Mucosa of gallbladder (tissue), 1 donor: ENCODE measurements around the gene BDKRB2. TPM values are rescaled to one million over a fixed set of nuclear protein-coding genes. Genes with fewer than 3 reads are reported as not detected.

ENCODE experiments used
- DNase-seq: peaks from one replicate; pipeline ENCODE4 v3.0.0-alpha.2; 2020; ENCODE audit warnings: low spot score
- total RNA-seq: library from RNA; stranded (reverse); gene quantifications from one replicate; pipeline ENCODE4 v1.2.1, GENCODE V29; 2021
- donor health status: DM: no; HTN: no; CAD: no.

BDKRB2 gene
- total RNA-seq, 1 donor from 2014 or later: 14.5 TPM

DNA sequence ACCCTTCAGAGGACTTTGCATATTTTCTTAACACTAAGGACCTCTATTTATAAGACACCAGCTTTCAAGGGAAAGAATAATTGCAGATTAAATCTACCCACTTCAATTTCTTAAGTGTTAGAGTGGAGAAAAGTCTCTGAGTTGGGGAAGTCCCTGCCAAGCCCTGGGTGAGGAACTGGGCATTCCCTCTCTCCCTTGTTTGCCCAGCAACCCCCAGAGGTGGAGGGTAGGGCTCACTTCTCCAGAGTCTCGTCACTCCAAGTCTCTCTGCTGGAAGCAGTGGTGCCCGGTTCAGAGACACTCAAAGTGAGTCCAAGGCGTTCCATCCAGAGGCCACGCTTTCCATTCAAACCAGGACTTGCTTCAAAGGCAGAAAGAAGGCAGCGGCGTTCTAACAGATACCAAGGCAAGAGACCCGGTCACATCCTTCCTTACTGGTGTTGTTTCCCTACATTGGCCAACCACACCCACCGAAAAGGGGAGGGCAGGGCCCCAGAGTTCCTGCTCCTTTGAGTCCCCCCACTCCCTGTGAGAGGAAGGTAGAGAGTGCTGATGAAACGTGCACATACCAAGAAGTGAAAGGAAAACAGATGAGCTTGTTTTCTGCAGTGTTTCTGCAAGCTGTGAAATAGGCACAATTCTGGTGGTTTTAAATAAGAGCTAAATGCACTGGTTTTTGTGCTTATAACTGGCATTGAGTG, 6.1 kb upstream of the BDKRB2 start:
- no peak for DNase-seq

GRCh38 chr14:96201157-96201556, 3.5 kb upstream of the BDKRB2 start:
- no peak for DNase-seq

GRCh38 chr14:96201965-96202364, 2.7 kb upstream of the BDKRB2 start:
- no peak for DNase-seq

DNA sequence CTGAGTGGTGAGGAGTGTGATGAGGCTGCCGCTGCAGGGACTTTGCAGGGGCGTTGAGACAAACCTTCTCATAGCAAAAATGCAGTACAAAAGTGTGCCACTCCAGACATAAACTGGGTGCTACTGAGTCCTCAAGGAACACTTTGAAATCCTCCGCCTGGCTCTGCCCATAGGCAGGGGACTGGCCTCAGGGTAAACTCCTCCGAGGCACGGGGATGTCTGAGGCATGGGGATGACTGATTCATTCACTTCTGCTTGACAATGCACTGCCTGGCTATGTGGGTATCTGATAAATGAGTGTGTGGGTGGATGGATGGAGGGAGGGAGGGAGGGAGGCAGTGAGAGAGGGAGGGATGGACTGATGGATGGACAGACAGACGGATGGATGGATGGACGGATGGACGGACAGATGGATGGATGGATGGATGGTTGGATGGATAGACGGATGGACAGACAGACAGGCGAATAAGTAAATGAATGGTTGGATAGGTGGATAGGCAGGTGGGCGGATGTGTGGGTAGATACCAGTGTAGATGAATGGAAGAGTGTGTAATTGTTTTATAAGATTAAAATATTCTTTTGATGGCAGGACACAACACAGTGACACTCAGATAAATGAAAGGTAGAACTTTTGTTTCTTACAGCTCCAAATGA, 2.1 kb upstream of the BDKRB2 start:
- DNase-seq: no peak

DNA sequence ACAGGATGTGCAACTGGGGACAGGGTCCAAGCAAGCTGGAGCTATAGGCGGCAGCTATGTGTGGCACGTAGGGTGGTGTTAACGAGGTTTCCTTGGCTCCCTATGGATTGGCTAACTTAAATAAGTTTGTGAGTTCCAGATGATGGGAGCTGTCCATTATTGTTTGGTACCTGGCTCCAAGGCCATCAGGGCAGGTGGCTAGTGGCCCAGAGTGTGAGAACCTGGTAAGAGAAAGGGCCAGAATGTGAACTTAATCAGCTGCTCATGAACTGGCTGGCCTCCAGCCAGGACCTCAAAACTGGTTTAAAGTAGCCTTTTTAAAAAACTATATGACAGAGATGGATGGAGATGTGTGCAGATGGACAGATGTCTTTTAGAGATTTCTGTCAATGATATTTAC, 1.5 kb upstream of the BDKRB2 start:
- no peak for DNase-seq

- no peak for DNase-seq
Measured at GRCh38 chr14:96203635-96204034, 1.0 kb upstream of the BDKRB2 start.

DNA sequence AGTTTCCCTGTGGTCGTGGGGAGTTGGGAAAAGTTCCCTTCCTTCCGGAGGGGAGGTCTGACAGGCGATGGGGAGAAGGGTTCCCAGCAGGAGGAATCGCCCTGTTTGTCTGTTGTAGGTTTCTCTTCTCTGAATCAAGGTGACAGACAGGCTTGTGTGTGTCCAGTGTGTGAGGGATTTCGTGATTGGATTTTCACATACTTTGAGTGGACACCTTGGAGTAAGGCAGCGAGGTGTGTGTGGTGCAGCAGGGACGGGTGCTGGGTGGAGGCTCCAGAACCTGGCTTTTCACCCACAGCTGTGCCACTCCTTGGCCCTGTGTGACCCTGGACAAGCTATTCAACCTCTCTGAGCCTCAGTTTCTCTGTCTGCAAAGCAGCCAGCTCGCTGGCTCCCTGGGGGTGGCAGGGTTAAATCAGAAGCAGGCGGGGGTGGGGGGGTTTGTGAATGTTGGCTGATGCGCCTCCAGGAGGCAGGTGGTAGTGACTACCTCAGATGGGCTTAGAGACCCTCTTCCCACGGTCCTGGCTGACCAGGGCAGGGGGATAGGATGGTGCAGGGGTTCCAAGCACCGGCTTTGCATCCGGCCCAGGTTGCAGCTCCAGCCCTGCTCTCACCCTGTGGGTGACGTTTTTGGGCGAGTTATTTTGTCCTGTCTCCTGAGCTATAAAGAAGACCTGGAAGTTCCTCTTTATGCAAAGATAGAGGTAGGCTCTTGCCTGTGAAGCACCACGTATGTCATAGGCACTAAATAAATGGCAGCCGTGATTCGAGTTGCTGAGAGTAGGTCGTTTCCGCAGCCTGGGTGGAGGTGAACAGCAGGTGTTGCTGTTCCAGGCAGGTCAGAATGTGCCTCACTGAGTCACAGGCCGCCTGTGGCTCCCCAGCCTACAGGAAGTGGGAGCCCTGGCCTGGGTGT, 679 bp downstream of the BDKRB2 start:
- no peak for DNase-seq

- no peak for DNase-seq
Measured at GRCh38 chr14:96205978-96206360, 1.3 kb downstream of the BDKRB2 start.

GRCh38 chr14:96206461-96206860, 1.8 kb downstream of the BDKRB2 start:
- DNase-seq: no peak

GRCh38 chr14:96207686-96208085, 3.0 kb downstream of the BDKRB2 start:
- no peak for DNase-seq

DNA sequence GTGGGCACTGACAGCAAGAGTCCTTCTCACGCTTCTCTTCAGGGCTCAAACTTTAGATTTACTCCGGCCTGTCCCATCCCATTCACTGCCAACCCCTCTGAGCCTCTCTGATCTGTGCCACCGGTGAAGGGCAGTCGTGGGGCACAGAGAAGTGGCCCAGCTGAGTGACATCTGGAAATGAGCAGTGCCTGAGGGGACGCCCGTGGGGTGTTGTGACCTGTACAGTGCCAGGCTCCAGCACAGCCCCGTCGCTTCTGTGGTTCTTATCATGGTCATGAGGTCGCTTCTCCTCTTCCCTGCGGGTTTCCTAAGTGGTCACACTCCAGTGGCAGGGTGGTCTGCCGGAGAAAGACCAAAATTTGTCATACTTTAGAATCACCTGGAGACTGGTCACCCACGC, 4.1 kb downstream of the BDKRB2 start:
- no peak for DNase-seq

DNA sequence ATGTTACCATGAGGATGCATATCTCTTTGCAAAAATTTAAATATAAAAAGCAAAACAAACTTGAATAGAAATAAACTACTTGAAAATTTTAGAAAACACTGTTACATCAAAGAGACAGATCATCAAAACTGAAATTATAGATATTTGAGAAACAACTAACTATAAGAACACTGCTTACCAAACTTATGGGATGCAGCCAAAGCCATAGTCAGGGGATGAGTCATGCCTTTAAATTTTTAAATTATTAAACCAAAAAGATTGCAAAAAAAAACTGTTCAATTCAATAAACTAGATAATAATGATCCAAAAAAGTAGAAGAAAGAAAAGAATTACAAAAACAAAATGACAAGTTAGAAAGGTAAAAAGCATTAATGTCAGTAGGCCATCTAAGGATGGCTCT, 7.5 kb downstream of the BDKRB2 start:
- DNase-seq: no peak

DNA sequence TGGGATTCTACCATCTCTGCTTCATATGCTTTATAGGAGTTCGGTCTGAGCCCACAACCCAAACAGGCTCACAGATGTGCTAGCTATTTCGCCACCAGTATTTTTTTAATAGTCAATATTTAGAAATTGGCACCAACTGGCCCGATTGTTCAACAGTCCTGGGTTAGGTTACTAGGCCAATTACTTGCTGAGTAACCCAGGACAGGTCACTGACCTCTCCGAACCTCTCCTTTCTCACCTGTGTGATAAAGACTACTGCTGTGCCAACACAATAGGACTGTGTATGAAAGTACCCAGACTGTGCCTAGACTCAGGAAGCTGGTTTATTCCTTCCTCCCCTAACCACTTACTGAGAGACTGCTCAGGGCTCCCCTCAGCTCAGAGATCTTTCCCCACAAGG, 8.3 kb downstream of the BDKRB2 start:
- no peak for DNase-seq

DNA sequence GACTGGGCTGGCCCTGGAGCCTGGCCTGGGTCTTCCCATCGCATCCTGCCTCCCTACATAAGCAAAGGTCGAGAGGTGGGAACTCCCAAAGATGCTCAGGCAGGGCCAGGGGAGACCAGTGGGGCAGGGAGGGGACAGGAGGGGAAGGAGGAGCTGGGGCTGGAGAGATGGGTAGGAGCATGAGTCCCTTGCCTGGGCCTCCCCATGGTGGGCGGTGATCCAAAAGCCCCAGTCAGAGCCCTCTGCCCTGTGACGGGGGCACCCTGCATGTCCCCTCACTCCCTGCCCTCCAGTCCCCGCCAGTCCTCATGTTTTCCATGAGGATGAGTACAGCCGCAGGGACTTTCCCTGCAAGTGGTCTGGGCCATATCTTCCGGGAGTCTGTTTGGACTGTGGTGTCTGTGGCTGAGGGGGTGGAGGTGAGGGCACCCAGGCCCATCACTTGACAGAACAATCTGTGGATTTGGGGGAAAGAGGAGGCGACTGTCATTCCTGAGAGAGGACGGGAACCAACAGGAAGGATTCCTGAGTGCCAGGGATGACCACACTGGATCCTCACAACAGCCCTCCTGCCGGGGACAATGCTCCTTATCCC, 9.3 kb downstream of the BDKRB2 start:
- no peak for DNase-seq

- no peak for DNase-seq
Measured at GRCh38 chr14:96214793-96215192, 10.2 kb downstream of the BDKRB2 start.

DNA sequence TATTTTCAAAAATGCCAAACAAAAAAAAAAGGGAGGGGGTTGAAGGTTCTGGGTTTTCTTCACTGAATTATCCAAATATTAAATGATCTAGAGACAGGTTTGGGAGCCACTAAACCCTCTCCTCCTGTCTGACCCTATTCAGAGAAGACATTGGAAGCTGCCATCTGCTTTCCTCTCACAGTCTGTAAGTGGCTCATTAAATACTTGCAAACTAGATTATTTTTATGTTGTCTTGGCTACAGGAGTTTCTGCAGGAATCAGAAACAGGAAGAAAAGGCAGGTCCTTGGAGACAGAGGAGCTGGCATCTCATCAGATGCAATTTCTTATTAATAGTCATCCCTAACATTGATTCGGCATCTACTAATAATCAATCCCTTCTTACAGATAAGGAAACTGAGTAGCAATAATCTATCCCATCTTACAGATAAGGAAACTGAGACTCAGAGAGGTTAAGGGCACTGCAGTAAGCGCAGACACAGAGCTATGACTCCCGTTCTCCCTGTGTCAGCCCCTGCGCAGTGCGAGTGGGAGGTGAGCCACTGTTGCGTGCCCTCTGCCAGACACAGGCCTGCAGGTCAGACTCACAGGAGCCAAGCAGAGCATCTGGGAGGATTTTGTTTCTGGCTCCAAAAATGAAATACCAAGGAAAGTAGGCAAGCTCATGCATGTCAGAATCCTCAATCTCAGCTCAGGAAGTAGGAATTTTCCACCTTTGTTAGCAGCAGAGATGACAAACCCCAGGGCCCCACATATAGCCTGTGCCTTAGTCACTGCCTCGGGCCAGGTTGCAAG, 11.0 kb downstream of the BDKRB2 start:
- no peak for DNase-seq

GRCh38 chr14:96216627-96217026, 12.0 kb downstream of the BDKRB2 start:
- DNase-seq: no peak

DNA sequence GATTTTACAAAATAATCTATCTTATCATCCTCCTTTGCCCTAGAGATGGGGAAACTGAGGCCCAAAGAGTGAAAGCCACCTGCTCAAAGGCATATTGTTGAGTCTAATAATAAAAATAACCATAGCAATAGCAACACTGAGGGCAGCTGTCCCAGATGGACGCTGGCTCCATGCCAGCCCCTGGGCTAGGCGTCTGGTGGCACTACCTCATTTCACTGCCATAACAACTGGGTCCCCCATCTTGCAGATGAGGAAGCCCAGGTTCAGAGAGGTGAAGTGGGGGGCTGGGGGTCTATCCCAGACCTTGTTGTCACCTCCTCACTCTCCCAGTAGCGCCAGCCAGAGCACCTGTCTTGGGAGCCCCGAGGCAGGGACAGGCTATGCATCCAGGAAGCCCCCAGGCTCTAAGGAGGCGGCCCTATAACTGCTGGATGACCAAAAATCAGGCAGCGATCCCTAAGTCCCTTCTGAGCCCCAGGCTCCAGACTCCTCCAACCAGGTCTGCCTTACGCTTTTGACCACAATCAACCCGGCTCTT, 12.8 kb downstream of the BDKRB2 start:
- no peak for DNase-seq

DNA sequence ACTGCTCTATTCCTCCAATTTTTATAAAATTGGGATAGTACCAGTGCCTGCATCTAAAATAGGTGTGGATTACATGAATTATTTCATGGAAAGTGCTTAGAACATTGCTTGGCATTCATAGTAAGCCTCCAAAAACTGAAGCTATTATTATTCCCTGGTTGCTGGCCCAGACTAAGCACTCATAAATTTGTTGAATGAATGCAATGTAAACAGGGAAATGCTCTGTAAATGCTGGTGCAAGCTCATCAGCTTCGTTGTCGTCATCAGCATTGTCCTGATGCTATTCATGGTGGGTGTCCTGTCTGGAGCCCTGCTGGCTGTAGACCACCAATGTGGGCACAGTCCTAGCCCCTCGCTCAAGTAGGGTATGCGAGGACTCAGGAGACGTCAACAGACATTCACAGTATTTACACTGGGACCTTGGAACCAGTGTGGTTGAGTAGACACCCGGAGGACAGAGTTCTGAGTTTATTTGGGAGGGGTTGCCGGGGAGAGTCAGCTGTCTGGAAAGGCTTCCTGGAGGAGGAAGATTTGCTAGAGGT, 16.5 kb downstream of the BDKRB2 start:
- no peak for DNase-seq

GRCh38 chr14:96221841-96222240, 17.2 kb downstream of the BDKRB2 start:
- DNase-seq: no peak
